Psoas muscle (tissue), 8 donors: ENCODE results near the gene DNM1L. TPM values are rescaled to one million over a fixed set of nuclear protein-coding genes. Genes with fewer than 3 reads are reported as not detected.

Experiments used
- ATAC-seq, 4 donors: fragments of 200-7000 bp; cut with Tn5 transposase; one replicate each; pipeline ENCODE4 v1.9.1; 2020; ENCODE audit warnings: moderate library complexity in 3 of 4, mild to moderate bottlenecking in 2 of 4
- DNase-seq, 2 donors: peaks; one replicate each; pipeline ENCODE4 v3.0.0-alpha.2; 2020
- H3K27ac ChIP-seq: fragments of 200-600 bp; one replicate; pipeline ENCODE4 v1.8.0; 2022
- H3K27me3 ChIP-seq, 3 donors: fragments of 200-600 bp in 1 of 3; one replicate each; pipeline versions ENCODE4 v1.6.1 to v1.8.0; 2013 to 2022; ENCODE audit warnings: low read length in 2 of 3, mild to moderate bottlenecking in 2 of 3, moderate library complexity in 1 of 3; ENCODE audit not compliant: insufficient read depth in 3 of 3
- H3K36me3 ChIP-seq, 2 donors: fragments of 200-600 bp in 1 of 2; one replicate each; pipeline versions ENCODE4 v1.6.1 to v1.8.0; 2013 to 2022; ENCODE audit warnings: low read depth in 1 of 2, mild to moderate bottlenecking in 1 of 2, moderate library complexity in 1 of 2; ENCODE audit not compliant: insufficient read depth in 1 of 2
- H3K4me1 ChIP-seq: fragments of 200-600 bp; one replicate; pipeline ENCODE4 v1.8.0; 2022
- H3K4me3 ChIP-seq: fragments of 200-600 bp; one replicate; pipeline ENCODE4 v1.8.0; 2022; ENCODE audit warnings: mild to moderate bottlenecking
- H3K9me3 ChIP-seq: fragments of 200-600 bp; one replicate; pipeline ENCODE4 v1.8.0; 2022
- WGBS, 3 donors: extraction: QIAGEN DNeasy Blood & Tissue Kit; methylation state at CpG; one replicate each; pipeline versions ENCODE4 v1.1.6 to v1.1.7; 2013; 5-methylcytosine and 5-hydroxymethylcytosine counted together
- intact Hi-C, 2 donors: fragments of 100-400 bp; cut with DNase I; formaldehyde crosslinking; loops; one replicate each; pipeline versions ENCODE4 v1.11.0 to v1.14.2; 2022
- polyA plus RNA-seq, 3 donors: library from polyadenylated mRNA; stranded (reverse); fragments of 200-250 nt; gene quantifications; one replicate each; pipeline ENCODE4 v1.2.3, GENCODE V29; 2013
- total RNA-seq, 4 donors: library from RNA; stranded (reverse); fragmentation: NEBNext Ultra II Directional in 2 of 4; extraction: Animal tissue kit (Norgen Biotek cat#: 25700) in 2 of 4; gene quantifications; one replicate each; pipeline versions ENCODE4 v1.2.1 to v1.2.4, GENCODE V29; 2021 to 2023
- TF ChIP-seq, protein P1 (sequence below): fragments of 200-600 bp; IDR thresholded peaks from one replicate; pipeline ENCODE4 v1.8.0; 2022; ENCODE audit warnings: antibody characterized with exemption
- donor health status: healthy with polysubstance abuse.
- donor health status: DM: no; HTN: no; CAD: no; lungs with moderate emphysema.
- donor health status: Bipolar disorder and iron deficiency.
- donor health status: healthy.
- donor health status: DM: yes; HTN: yes; CAD: no.
- donor health status: DM: no; HTN: no; CAD: no.
- donor health status: DM: no; HTN: no; CAD: no.
- donor health status: DM: yes; HTN: yes; CAD: no.

DNM1L gene
- total and polyA plus RNA-seq, 7 donors = 29.3 to 62.9 (median 40.1) TPM

DNA sequence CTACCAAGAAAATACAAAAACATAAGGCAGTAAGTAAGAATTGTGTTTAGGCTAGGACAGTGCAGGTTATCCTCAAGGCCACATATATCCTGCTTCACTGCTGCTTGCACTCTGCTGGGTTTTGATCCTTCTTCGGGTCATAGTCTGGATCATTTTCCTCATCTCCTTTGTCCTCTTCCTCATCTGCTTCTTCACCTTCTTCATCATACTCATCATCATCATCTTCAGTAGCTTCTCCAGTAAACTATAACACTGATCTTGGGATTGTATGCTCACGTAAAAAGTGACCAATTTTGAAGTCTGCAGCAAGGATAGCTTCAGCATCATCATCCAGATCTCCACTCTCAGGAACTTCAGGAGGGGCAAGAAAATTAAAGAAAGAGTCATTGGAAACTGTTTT, 47.2 kb downstream of the DNM1L start:
- intact Hi-C loops = no loop called here
- 93 to 99% (median 98%) methylated on average over 2 of the region's 2 CpGs for WGBS, 3 donors

DNA sequence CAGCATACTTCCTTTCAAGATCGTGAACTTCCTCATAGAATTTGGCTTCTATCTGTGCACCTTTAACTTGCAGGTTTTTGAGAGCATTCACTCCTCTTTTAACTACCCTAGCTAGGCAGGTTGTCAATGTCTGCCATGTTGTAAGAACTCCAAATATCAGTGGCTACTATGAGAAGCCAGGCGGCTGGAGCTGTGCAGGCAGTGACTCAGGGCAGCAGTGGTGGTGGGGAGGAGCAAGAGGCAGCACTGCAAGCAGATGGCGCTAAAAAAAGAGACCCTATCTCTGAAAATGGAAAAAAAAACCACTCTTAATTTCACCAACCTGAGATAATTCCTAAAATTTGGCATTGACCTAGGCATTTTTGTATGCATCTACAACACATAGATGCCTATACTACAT, 48.1 kb downstream of the DNM1L start:
- WGBS, 3 donors = 89 to 97% (median 90%) methylated on average over 3 of the region's 3 CpGs
- TF ChIP-seq, protein P1, sequence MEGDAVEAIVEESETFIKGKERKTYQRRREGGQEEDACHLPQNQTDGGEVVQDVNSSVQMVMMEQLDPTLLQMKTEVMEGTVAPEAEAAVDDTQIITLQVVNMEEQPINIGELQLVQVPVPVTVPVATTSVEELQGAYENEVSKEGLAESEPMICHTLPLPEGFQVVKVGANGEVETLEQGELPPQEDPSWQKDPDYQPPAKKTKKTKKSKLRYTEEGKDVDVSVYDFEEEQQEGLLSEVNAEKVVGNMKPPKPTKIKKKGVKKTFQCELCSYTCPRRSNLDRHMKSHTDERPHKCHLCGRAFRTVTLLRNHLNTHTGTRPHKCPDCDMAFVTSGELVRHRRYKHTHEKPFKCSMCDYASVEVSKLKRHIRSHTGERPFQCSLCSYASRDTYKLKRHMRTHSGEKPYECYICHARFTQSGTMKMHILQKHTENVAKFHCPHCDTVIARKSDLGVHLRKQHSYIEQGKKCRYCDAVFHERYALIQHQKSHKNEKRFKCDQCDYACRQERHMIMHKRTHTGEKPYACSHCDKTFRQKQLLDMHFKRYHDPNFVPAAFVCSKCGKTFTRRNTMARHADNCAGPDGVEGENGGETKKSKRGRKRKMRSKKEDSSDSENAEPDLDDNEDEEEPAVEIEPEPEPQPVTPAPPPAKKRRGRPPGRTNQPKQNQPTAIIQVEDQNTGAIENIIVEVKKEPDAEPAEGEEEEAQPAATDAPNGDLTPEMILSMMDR = no peak

More for the DNA sequence above, 47.2 kb downstream of the DNM1L start:
- no peak for DNase-seq
- H3K4me3 ChIP-seq = no peak overlapping the region
- ATAC-seq = no peak
- H3K36me3 ChIP-seq = peaks cover 5 to 92% of the 10 kb centered on the region in 2 donors
- H3K4me1 ChIP-seq = no peaks in the 10 kb centered on the region
- H3K27ac ChIP-seq = no peak overlapping the region
- H3K9me3 ChIP-seq = no peaks in the 10 kb centered on the region
- H3K27me3 ChIP-seq = no peaks in the 10 kb centered on the region
- TF ChIP-seq, protein P1 = no peak

DNA sequence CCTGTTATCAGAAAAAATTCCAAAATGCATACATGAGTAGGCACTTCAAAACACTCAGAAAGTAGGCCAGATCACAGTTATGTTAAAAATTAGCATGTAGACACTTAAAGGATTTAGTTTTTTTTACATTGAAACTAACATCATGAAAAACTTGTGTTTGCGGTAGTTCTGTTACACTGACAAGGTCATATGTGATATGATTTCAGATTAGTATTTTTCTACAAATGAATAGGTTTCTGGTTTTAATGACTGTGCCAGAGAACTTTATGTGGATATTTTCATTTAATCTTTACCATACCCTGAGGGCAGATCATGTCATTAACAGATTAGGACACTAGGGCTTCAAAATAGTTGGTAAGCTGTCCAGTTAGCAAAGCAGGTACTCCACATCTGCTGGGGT, 55.9 kb downstream of the DNM1L start:
- ATAC-seq (no peak), DNase-seq (no peak)
- Histone ChIP-seq H3K27me3 (no peaks in the 10 kb centered on the region), H3K27ac (no peak overlapping the region), H3K4me3 (no peak overlapping the region), H3K4me1 (no peaks in the 10 kb centered on the region), H3K36me3 (peaks cover 8 to 100% of the 10 kb centered on the region in 2 donors), H3K9me3 (no peaks in the 10 kb centered on the region)
- intact Hi-C loops = no loop called here
- TF ChIP-seq, protein P1 = no peak
- WGBS, 3 donors = 94 to 98% (median 98%) methylated on average over 1 of the region's 1 CpG

More for the DNA sequence above, 48.1 kb downstream of the DNM1L start:
- H3K9me3 ChIP-seq = no peaks in the 10 kb centered on the region
- ATAC-seq = no peak
- no peak for DNase-seq
- no peaks in the 10 kb centered on the region for H3K4me1 ChIP-seq
- intact Hi-C loops = no loop called here
- H3K4me3 ChIP-seq = no peak overlapping the region
- H3K27me3 ChIP-seq = no peaks in the 10 kb centered on the region
- H3K27ac ChIP-seq = no peak overlapping the region
- peaks cover 7 to 93% of the 10 kb centered on the region in 2 donors for H3K36me3 ChIP-seq

DNA sequence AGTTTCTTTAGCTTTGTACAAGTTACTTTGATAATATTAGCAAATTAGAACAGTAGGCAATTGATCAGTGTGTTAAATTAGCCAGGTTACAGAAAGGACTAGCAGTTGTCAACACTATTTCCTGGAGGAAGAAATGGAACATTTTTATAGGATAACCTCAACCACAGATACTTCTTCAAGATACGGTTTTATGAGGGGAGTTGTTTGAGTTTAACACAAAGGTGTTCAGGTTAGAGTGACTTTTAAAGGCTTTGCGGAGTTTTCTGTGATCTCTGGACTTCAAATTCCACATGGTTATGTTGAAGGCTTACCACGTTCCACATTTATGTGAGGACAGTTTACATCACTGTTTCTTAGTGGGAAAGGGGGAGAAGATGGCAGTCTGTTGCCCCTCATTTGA, 57.3 kb downstream of the DNM1L start:
- no peaks in the 10 kb centered on the region for H3K4me1 ChIP-seq
- intact Hi-C loops = no loop called here
- DNase-seq (no peak), ATAC-seq (no peak)
- H3K4me3 ChIP-seq = no peak overlapping the region
- no peak overlapping the region for H3K27ac ChIP-seq
- TF ChIP-seq, protein P1 = no peak
- no peaks in the 10 kb centered on the region for H3K27me3 ChIP-seq
- 76 to 86% (median 79%) methylated on average over 3 of the region's 3 CpGs for WGBS, 3 donors
- H3K9me3 ChIP-seq = no peaks in the 10 kb centered on the region
- peaks cover 9 to 100% of the 10 kb centered on the region in 2 donors for H3K36me3 ChIP-seq

DNA sequence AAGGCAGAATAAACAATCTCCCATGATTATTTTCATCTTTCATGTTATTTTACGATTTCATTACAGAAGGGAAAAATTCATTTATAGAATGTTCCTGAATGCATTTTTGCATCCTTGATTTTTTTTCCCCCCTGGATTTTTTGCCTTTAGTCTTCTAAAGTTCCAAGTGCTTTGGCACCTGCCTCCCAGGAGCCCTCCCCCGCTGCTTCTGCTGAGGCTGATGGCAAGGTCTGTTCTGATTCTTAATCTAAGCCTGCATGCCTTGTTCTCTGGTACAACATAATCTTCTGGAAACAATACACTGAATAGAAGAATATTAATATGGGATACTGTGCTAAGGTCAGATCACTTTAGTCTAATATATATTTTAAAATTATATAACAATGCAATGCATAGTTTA, 58.6 kb downstream of the DNM1L start:
- Histone ChIP-seq H3K4me3 (no peak overlapping the region), H3K4me1 (no peaks in the 10 kb centered on the region), H3K9me3 (no peaks in the 10 kb centered on the region), H3K27ac (no peak overlapping the region), H3K27me3 (no peaks in the 10 kb centered on the region), H3K36me3 (peaks cover 8 to 100% of the 10 kb centered on the region in 2 donors)
- ATAC-seq (no peak), DNase-seq (no peak)
- intact Hi-C loops = no loop called here
- TF ChIP-seq, protein P1 = no peak
- WGBS, 3 donors = 91 to 96% (median 95%) methylated on average over 2 of the region's 2 CpGs
